Testis (tissue), 2 donors: ENCODE data around the gene TENT5C.

ENCODE experiments used
- POLR2A ChIP-seq: fragments of 450-650 bp; IDR thresholded peaks from one replicate; pipeline ENCODE4 v1.6.1; 2017; ENCODE audit warnings: antibody characterized with exemption, mild to moderate bottlenecking, moderate library complexity
- TF ChIP-seq, protein P1 (sequence below), 3 experiments: fragments of 450-650 bp in 2 of 3; fragments of 200-600 bp in 1 of 3; sonication (generic) in 1 of 3; IDR thresholded peaks; one replicate each; pipeline ENCODE4 v1.5.1; 2016 to 2019; ENCODE audit warnings: antibody characterized with exemption in 3 of 3, mild to moderate bottlenecking in 2 of 3, moderate library complexity in 1 of 3

DNA sequence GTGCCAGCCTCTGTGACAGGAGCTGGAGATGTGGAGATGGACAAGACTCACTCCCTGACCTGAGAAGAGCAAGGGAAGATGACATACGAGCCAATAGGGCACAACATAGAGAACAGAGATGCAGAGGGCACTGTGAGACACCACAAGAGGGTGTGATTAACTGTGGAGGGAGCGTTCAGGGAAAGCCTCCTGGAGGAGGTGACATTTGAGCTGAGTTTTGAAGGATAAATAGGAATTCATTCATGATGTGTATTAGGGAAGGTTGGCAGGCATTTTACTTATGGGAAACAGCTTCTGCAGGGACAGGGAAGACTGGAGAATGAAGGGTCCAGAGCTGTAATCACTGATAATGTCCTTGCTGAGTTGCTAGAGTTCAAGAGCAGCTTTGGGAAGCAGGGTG, 25.0 kb upstream of the TENT5C start:
- TF ChIP-seq, protein P1, sequence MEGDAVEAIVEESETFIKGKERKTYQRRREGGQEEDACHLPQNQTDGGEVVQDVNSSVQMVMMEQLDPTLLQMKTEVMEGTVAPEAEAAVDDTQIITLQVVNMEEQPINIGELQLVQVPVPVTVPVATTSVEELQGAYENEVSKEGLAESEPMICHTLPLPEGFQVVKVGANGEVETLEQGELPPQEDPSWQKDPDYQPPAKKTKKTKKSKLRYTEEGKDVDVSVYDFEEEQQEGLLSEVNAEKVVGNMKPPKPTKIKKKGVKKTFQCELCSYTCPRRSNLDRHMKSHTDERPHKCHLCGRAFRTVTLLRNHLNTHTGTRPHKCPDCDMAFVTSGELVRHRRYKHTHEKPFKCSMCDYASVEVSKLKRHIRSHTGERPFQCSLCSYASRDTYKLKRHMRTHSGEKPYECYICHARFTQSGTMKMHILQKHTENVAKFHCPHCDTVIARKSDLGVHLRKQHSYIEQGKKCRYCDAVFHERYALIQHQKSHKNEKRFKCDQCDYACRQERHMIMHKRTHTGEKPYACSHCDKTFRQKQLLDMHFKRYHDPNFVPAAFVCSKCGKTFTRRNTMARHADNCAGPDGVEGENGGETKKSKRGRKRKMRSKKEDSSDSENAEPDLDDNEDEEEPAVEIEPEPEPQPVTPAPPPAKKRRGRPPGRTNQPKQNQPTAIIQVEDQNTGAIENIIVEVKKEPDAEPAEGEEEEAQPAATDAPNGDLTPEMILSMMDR (IDR thresholded peaks at IDR 0.05), result no peak
- TF ChIP-seq POLR2A, result no peak
